HG03378 (cell line): Measurements from ENCODE around the gene BBOX1.
"Not testable (repeated sequence)": the region's sequence is repeated elsewhere in the genome, so short reads cannot be mapped to it uniquely, and the experiment has no call there.

Experiments used
- ATAC-seq: cut with Tn5 transposase; IDR thresholded peaks from one replicate; pipeline ENCODE4 v1.9.1; 2021; ENCODE audit warnings: mild to moderate bottlenecking, moderate library complexity; ENCODE audit not compliant: unreplicated experiment

The BBOX1 gene

GRCh38 chr11:27120211-27120610 is 79.6 kb downstream of the BBOX1 start:
- ATAC-seq, result no peak

DNA sequence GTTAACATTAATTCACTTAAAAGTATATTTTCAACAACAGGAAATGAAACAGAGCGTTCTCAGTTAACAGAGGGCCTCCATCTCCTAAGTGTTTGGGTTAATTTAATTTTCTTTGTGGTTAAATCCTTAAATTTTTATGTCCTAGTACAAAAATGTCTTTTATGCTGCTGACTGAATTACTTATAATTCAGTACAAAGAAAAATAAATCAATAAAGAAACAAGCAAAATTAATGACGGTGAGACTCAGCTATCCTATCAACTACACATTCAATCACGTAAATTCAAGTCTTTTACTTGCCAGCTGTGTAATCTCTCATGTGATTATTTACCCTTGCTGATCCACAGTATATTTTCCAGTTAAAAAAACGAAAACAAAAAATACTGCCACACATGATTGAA is 81.4 kb downstream of the BBOX1 start:
- ATAC-seq, result no peak

- no peak for ATAC-seq
These were observed 84.1 kb downstream of the BBOX1 start for GRCh38 chr11:27124514-27125264.

DNA sequence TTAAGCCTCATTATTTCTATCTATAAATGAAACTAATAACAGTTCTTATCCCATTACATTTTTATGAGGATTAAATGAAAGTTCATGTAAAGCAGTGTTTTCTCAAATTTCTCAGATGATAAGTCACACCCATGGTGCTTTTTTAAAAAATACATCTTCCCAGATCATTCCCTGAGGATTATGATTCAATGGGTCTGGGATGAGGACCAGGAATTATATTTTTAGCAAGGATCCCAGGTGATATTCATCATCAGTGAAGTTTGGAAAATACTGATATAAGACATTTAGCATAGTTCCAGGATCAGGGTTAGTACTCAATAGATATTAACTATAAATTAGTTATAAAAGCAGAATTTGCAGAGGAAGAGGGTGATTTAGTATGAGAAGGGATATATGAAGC is 89.1 kb downstream of the BBOX1 start:
- no peak for ATAC-seq

GRCh38 chr11:27130806-27131205 is 90.2 kb downstream of the BBOX1 start:
- ATAC-seq, result no peak

DNA sequence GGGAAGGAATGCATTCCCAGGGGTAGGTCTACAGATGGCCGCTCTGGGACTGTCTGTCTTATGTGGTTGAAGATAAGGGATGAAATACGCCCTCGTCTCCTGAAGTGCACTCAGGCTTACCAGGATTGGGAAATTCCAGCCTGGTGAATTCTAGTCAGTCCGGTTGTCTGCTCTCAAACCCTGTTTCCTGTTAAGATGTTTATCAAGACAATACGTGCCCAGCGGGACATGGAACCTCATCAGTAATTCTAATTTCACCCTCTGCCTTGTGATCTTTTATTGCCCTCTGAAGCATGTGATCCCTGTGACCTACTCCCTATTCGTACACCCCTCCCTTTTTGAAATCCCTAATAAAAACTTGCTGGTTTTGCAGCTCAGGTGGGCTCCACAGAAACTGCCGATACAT is 95.3 kb downstream of the BBOX1 start:
- not testable (repeated sequence) for ATAC-seq

DNA sequence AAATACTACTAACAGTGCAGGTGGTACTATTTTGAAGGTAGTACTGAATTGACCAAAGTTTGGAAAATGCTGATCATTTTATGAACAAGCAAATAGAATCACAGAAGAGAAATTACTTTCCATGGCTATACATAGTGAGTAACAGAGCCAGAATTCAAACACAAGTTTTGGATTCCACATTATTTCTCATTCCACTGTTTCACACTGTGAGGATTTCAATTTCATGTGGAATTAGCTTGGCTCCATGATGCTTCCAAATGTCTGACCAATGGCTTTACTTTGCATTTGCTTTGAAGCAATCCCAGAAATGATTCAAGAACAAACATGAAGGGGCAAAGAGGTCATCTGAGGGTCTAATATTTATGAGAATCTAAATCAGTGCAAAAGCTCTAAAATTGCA is 98.1 kb downstream of the BBOX1 start:
- no peak for ATAC-seq

GRCh38 chr11:27139742-27140367 is 99.2 kb downstream of the BBOX1 start:
- ATAC-seq, result no peak

DNA sequence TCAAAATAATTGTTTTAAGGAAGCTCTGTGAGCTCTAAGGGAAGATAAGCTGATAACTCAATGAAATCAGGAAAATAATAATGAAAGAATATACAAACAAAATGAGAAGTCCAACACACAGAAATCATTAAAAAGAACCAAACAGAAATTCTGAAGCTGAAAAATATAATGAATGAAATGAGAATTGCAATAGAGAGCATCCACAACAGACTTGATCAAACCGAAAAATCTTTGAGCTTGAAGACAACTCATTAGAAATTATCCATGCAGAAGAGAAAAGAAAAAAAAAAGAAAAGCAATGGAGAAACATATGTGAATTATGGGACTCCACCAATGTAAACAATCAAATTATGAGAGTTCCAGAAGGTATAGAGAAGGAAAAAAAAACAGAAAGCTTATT is 101.0 kb downstream of the BBOX1 start:
- no peak for ATAC-seq

DNA sequence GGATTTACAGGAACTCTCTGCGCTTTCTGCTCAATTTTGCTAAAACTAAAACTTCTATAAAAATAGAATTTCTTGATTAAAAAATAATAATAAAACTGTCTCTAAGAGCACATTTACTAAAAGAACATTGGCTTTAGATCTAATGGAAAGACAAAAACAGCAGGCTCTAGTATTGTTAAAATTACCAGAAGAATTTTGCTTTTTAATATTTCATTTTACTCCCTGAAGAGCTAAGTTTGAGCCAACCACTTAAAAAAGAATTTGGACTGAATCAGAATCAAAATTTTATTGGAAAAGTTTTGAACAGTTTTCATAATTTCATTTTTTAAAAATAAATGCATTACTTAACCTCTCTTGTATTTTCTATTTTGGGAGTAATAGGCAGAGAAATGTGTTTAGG is 107.3 kb downstream of the BBOX1 start:
- no peak for ATAC-seq

DNA sequence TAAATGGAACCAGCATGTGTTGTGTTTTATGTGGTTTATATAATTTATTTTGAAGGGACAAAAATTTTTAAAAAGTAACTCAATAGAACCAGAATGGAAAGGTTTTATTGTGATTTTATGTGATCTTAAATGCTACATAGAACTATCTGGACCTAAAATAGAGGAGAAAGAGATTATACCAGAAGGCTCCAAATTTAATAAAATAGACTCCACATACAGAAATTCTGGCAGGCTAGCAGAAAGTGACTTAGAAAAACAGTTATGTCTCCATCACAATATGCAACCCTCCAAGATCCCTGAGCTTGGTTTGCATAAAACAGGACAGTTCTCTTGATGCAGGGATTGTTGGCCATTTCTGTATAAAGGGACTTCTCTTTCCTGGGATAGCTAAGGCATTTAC is 107.9 kb downstream of the BBOX1 start:
- no peak for ATAC-seq

DNA sequence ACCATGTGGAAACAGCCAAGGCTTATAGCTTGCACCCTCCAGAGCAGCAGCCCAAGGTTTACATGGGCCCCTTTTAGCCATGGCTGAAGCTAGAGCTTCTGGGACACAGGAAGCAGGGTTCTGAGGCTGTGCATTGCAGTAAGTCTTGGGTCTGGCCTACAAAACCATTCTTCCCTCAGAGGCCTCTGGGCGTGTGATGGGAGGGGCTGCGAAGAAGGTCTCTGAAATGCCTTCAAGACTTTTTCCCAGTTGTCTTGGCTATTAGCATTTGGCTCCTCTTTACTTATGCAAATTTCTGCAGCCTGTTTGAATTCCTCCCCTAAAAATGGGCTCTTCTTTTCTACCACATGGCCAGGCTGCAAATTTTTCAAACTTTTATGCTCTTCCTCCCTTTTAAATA is 109.5 kb downstream of the BBOX1 start:
- no peak for ATAC-seq

DNA sequence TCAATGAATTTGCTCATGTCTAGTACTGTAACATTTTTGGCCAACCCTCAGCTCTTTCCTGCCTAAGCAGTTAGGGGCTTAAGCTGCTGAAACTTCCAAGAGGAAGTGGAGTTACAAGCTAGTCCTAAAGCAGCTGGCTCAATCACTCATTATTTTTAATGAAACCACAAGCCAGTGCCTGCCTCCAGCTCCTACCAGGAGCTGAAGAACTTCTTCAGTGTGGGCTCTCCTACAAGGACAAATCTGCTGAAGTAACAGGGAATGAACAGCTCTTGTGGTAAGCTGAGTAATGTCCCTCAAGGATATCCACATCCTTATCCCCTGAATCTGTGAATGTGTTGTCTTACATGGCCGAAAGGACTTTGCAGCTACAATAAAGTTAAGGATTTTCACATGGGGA is 112.5 kb downstream of the BBOX1 start:
- ATAC-seq, result no peak

DNA sequence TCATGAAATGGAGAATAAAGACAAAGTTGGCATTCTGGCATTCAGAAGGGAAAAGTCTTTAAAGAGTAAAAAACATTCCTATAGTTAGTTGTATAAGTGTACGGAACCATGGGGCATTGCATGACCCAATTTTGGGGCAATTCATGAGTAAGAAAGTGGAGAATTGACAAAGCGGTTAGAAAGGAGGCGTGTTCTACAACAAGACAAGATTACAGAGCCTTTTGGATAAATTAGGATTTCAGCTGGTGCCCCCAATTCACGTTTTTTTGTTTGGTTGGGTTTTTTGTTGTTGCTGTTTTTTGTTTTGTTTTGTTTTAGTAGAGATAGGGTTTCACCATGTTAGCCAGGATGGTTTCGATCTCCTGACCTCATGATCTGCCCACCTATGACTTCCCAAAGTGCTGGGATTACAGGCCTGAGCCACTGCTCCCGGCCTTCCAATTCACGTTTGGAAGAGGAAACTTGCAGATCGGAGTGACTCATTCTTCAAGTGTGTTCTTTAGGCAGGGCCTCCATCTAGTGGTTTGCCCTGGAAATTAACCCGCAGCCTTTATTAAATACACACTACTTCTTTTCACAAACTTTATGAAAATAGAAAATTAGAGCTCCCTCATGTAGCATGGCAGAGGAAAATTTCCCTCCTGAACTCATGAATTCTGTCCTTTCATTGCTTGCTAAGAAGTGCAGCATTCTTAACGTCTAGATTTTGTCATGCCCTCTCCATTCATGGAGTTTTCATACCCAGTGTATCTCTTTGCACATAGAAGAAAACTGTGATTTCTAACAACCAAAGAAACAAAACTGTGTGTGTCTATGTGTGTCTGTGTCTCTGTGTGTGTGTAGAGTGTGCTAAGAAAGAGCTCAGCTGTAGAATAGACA is 118.1 kb downstream of the BBOX1 start:
- peak; percentile 81 for ATAC-seq

DNA sequence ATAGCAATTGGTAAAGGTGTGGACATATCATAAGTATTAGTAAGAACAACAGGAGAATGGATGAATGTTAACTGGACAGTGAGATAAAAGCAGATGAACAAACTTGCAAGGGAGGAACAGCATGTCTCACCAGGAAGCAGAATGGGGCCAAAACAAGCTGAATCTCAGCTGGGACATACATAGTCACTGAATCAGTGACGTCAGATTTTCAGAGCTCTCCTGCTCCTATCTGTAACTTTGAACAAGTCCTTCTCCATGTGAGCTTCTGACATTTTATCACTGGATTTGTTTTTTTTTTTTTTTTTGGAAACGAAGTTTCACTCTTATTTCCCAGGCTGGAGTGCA is 118.7 kb downstream of the BBOX1 start:
- ATAC-seq, result no peak

GRCh38 chr11:27161071-27161470 is 120.5 kb downstream of the BBOX1 start:
- ATAC-seq, result no peak

GRCh38 chr11:27162237-27162636 is 121.6 kb downstream of the BBOX1 start:
- ATAC-seq, result no peak

DNA sequence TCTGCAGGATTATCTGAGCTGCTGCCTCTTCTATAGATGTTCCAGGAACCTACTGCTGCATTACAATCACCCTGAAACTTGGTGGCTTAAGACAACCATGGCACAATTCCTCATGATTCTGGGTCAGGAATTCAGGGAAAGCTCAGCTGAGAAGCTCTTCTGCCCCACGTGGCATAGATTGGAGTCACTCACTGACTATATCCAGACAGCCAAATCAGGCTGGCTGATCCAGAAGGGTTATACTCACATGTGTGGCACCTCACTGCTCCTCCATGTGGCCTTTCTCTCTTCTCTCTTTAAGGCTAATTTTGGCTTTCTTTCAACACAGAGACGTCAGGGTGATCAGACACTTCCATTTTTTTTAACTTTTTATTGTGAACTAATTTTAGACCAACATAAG is 125.5 kb downstream of the BBOX1 start:
- no peak for ATAC-seq

DNA sequence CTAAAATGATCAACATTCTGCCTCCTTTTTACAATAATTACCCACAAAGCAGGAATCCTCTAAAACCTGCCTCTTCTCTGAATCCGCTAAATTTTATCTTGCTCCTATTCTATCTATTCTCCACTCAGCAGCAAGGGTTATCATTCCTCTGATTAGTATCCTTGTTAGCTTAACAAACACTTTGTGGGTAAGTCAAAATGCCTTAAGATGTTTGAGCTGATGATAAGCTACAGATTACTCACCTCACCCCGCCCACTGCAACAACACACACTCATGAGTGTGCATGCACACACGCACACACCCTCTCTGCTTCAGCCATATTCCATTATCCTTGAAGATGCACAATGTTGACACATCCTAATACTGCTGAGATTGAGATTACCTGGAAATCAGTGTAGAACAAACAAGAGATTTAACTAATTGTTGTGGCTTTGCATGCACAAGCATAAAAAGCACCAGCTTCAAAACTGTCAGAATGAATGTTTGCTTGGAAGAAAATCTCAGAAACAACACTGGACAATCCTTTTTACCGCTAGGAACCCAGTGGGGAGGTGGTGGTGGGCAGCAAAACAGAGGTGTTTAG is 130.9 kb downstream of the BBOX1 start:
- no peak for ATAC-seq

DNA sequence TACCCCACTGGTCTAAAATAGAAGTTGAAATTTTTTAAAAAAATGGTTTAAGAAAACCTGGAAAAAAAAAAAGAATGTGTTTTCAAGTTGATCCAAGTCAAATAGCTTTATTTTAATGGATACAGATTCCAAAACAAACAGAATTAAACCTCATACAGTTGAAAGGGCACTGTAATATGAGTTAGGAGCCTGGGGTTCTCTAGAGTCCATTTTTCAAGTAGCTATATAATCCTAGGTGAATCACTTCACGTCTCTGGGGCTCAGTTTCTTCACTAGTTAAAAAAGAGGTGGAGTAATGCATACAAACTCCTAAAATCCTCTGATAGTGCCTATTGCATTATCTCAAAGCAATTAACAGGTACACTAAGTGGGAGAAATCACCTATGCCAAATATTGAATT is 132.9 kb downstream of the BBOX1 start:
- ATAC-seq, result no peak

DNA sequence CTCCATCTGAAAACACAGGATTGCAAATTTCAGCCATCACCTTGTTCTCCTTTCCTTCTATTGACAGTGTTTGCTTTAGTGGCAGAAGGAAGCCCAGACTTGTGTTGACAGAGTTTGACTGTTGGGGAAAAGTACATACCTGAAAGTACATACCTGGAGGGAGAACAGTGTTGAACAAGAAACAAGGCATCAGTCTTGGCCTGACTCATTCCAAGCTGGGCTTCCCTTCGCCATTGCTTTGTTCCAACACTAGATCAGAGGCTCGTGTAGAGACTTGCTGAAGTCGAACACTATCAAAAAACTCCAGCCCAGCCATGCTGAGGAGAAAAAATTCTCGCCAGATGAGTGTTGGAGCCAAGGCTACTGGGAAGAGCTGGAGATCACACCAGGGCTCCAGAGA is 133.4 kb downstream of the BBOX1 start:
- no peak for ATAC-seq
